OCI-LY1 (cell line): ENCODE measurements around the gene PCSK7.

Experiments used
- H2AFZ ChIP-seq: fragments of 200-600 bp; sonication (generic), shearing (Covaris generic); 2 replicates; pipeline ENCODE4 v1.6.0; 2014; ENCODE audit warnings: antibody characterized with exemption, mild to moderate bottlenecking, low read length
- H3F3A ChIP-seq: fragments of 200-600 bp; sonication (generic), shearing (Covaris generic); 2 replicates; pipeline ENCODE4 v1.6.0; 2014; ENCODE audit warnings: mild to moderate bottlenecking, antibody characterized with exemption, low read length, moderate library complexity; ENCODE audit not compliant: insufficient read depth
- H3K27ac ChIP-seq: fragments of 200-600 bp; sonication (generic); 2 replicates; pipeline ENCODE4 v1.5.1; 2014; ENCODE audit warnings: low read length, mixed run types, mild to moderate bottlenecking, low read depth; ENCODE audit not compliant: poor library complexity, severe bottlenecking
- H3K27me3 ChIP-seq: fragments of 200-600 bp; sonication (generic); 2 replicates; pipeline ENCODE4 v1.6.0; 2014; ENCODE audit warnings: antibody characterized with exemption, mild to moderate bottlenecking, low read length, moderate library complexity; ENCODE audit not compliant: insufficient read depth
- H3K36me3 ChIP-seq: fragments of 200-600 bp; sonication (generic); 2 replicates; pipeline ENCODE4 v1.6.1; 2014; ENCODE audit warnings: mild to moderate bottlenecking, antibody characterized with exemption, low read length, moderate library complexity, mixed read lengths; ENCODE audit not compliant: insufficient read depth
- H3K4me1 ChIP-seq: fragments of 200-600 bp; sonication (generic); 2 replicates; pipeline ENCODE4 v1.5.1; 2014; ENCODE audit warnings: mild to moderate bottlenecking, low read length, moderate library complexity; ENCODE audit not compliant: insufficient read depth, severe bottlenecking
- H3K4me2 ChIP-seq: fragments of 200-600 bp; sonication (generic), shearing (Covaris generic); 2 replicates; pipeline ENCODE4 v1.6.1; 2014; ENCODE audit warnings: low read length
- H3K4me3 ChIP-seq: fragments of 200-600 bp; sonication (generic); 2 replicates; pipeline ENCODE4 v1.5.1; 2014; ENCODE audit warnings: low read length, low read depth, mild to moderate bottlenecking, mixed read lengths; ENCODE audit not compliant: poor library complexity, severe bottlenecking
- H3K79me2 ChIP-seq: fragments of 200-600 bp; shearing (Covaris generic); 2 replicates; pipeline ENCODE4 v1.6.1; 2016; ENCODE audit warnings: mixed run types, low read length, mixed read lengths; ENCODE audit not compliant: insufficient read depth
- H3K9ac ChIP-seq: fragments of 200-600 bp; sonication (generic), shearing (Covaris generic); 2 replicates; pipeline ENCODE4 v1.6.1; 2014; ENCODE audit warnings: mild to moderate bottlenecking, low read length, mixed read lengths
- H3K9me2 ChIP-seq: fragments of 200-600 bp; sonication (generic), shearing (Covaris generic); 2 replicates; pipeline ENCODE4 v1.6.1; 2014; ENCODE audit warnings: low read depth, mild to moderate bottlenecking, low read length, mixed read lengths
- H3K9me3 ChIP-seq: fragments of 200-600 bp; shearing (Covaris generic); 2 replicates; pipeline ENCODE4 v1.6.1; 2014; ENCODE audit warnings: low read length, mixed read lengths
- H4K20me1 ChIP-seq: fragments of 200-600 bp; sonication (generic), shearing (Covaris generic); 2 replicates; pipeline ENCODE4 v1.6.0; 2016; ENCODE audit warnings: mild to moderate bottlenecking, low read length; ENCODE audit not compliant: insufficient read depth
- EZH2 ChIP-seq: fragments of 200-600 bp; sonication (generic), shearing (Covaris generic); IDR thresholded peaks from 2 replicates; pipeline ENCODE4 v1.8.0; 2017; ENCODE audit warnings: borderline replicate concordance, mixed run types, mild to moderate bottlenecking, antibody characterized with exemption, low read length, moderate library complexity, mixed read lengths
- TF ChIP-seq, protein P1 (sequence below): fragments of 200-600 bp; sonication (generic), shearing (Covaris generic); IDR thresholded peaks from 2 replicates; pipeline ENCODE4 v1.5.1; 2017; ENCODE audit warnings: mild to moderate bottlenecking, antibody characterized with exemption, low read length, moderate library complexity, mixed read lengths

Gene PCSK7

DNA sequence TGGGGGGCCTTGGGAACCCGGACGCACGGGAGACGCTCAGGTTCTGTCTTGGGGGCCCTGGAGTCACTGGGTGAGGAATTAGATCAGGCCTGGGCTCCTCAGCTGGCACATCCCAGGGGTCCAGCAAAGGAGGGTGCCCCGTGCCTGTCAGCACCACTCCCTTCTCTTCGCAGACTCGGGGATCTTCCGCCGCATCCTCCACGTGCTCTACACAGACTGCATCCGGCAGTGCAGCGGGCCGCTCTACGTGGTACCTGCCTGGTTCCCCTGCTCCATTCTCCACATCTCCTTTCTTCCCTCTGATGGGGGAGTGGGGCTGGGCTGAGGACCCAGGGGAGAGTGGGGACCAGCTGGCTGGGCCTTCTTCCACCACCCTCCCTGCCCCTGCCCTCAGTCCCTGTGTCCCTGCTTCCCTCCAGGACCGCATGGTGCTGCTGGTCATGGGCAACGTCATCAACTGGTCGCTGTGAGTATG is 39.4 kb downstream of the PCSK7 start:
- no peak overlapping the region for H3K4me2 ChIP-seq
- no peak overlapping the region for H3K4me3 ChIP-seq
- H3K79me2 ChIP-seq = no peaks in the 10 kb centered on the region
- H3K4me1 ChIP-seq = peaks cover 13% of the 10 kb centered on the region
- no peaks in the 10 kb centered on the region for H3K9me2 ChIP-seq
- no peaks in the 10 kb centered on the region for H3F3A ChIP-seq
- no peak for TF ChIP-seq EZH2
- TF ChIP-seq, protein P1, sequence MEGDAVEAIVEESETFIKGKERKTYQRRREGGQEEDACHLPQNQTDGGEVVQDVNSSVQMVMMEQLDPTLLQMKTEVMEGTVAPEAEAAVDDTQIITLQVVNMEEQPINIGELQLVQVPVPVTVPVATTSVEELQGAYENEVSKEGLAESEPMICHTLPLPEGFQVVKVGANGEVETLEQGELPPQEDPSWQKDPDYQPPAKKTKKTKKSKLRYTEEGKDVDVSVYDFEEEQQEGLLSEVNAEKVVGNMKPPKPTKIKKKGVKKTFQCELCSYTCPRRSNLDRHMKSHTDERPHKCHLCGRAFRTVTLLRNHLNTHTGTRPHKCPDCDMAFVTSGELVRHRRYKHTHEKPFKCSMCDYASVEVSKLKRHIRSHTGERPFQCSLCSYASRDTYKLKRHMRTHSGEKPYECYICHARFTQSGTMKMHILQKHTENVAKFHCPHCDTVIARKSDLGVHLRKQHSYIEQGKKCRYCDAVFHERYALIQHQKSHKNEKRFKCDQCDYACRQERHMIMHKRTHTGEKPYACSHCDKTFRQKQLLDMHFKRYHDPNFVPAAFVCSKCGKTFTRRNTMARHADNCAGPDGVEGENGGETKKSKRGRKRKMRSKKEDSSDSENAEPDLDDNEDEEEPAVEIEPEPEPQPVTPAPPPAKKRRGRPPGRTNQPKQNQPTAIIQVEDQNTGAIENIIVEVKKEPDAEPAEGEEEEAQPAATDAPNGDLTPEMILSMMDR = no peak
- no peak overlapping the region for H3K27ac ChIP-seq
- no peaks in the 10 kb centered on the region for H3K27me3 ChIP-seq
- peaks cover 16% of the 10 kb centered on the region for H3K36me3 ChIP-seq
- H2AFZ ChIP-seq = no peak overlapping the region
- no peak overlapping the region for H3K9ac ChIP-seq
- H3K9me3 ChIP-seq = no peaks in the 10 kb centered on the region
- H4K20me1 ChIP-seq = no peaks in the 10 kb centered on the region

DNA sequence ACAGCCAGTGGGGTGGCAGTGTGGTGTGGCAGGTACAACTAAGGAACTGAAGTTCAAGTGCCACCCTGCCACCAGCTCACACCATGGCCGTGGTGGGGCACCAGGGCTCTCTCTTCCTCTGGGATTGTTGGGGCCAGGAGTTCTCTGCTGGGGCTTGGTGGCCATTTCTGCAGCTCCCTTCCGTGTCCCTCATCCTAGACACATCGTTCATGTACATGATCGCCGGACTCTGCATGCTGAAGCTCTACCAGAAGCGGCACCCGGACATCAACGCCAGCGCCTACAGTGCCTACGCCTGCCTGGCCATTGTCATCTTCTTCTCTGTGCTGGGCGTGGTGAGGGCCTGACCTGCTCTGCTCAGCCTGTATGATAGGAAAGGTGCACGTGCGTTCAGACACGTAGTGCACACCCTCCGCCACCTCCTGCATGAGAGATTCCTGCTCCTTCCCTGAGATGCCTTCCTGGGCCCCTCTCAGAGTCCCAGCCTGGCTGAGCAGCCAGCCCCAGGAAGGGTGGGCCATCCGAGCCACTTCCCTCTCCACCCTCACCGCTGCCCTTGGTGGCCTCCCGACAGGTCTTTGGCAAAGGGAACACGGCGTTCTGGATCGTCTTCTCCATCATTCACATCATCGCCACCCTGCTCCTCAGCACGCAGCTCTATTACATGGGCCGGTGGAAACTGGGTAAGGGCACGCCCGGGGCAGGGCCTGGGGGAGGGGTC is 40.0 kb downstream of the PCSK7 start:
- no peak overlapping the region for H3K27ac ChIP-seq
- peaks cover 13% of the 10 kb centered on the region for H3K4me1 ChIP-seq
- H3K9ac ChIP-seq = no peak overlapping the region
- H3K4me3 ChIP-seq = no peak overlapping the region
- no peak overlapping the region for H3K4me2 ChIP-seq
- H3F3A ChIP-seq = no peaks in the 10 kb centered on the region
- no peaks in the 10 kb centered on the region for H3K9me2 ChIP-seq
- H2AFZ ChIP-seq = no peak overlapping the region
- no peaks in the 10 kb centered on the region for H3K79me2 ChIP-seq
- TF ChIP-seq, protein P1 = no peak
- no peak for TF ChIP-seq EZH2
- no peaks in the 10 kb centered on the region for H4K20me1 ChIP-seq
- H3K36me3 ChIP-seq = peaks cover 16% of the 10 kb centered on the region; the same call in 1 of the 2 replicates
- H3K27me3 ChIP-seq = no peaks in the 10 kb centered on the region
- no peaks in the 10 kb centered on the region for H3K9me3 ChIP-seq

DNA sequence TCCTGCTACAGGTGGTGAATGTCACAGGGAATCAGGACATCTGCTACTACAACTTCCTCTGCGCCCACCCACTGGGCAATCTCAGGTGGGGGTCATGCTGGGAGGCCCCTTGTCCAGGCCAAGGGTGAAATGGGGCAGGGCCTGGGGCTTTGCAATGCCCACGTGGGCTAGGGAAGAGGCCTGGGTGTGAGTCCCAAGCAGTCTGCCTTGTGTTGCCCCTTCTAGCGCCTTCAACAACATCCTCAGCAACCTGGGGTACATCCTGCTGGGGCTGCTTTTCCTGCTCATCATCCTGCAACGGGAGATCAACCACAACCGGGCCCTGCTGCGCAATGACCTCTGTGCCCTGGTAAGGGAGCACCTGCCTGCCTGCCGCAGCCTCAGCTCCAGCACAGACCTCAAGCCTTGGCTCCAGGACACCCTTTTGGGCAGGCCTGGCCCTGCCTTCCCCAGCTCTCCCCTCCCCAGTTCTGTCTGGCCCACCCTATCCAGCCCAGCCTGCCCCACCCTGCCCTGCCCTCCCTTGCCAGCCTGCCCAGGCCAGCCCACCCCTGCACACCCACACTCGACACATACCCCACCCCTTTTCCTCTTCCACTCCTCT is 41.8 kb downstream of the PCSK7 start:
- TF ChIP-seq EZH2 = no peak
- TF ChIP-seq, protein P1 = no peak
- no peaks in the 10 kb centered on the region for H3F3A ChIP-seq
- no peaks in the 10 kb centered on the region for H3K27me3 ChIP-seq
- H4K20me1 ChIP-seq = no peaks in the 10 kb centered on the region
- peak overlapping the region; percentile 23; the same call in 1 of the 2 replicates for H3K4me2 ChIP-seq
- peaks cover 13% of the 10 kb centered on the region for H3K4me1 ChIP-seq
- no peak overlapping the region for H2AFZ ChIP-seq
- H3K27ac ChIP-seq = peak overlapping the region; percentile 55
- peaks cover 16% of the 10 kb centered on the region; the same call in 1 of the 2 replicates for H3K36me3 ChIP-seq
- peak overlapping the region; percentile 27; the same call in 1 of the 2 replicates for H3K9ac ChIP-seq
- H3K4me3 ChIP-seq = no peak overlapping the region
- no peaks in the 10 kb centered on the region for H3K79me2 ChIP-seq
- H3K9me2 ChIP-seq = no peaks in the 10 kb centered on the region
- no peaks in the 10 kb centered on the region for H3K9me3 ChIP-seq
